GM12892 (cell line): Measurements from ENCODE around the gene RBMS3.

Experiments
- POLR2A ChIP-seq: IDR thresholded peaks from 2 replicates; pipeline ENCODE4 v1.6.1; 2011; ENCODE audit warnings: low read depth, low read length, control low read depth
- POLR2AphosphoS5 ChIP-seq: IDR thresholded peaks from 2 replicates; pipeline ENCODE4 v1.6.1; 2011; ENCODE audit warnings: low read depth, low read length, control low read depth
- TAF1 ChIP-seq: IDR thresholded peaks from 2 replicates; pipeline ENCODE4 v1.6.1; 2011; ENCODE audit warnings: low read depth, mild to moderate bottlenecking, control low read depth, low read length, borderline replicate concordance

- TF ChIP-seq POLR2A (no peak), POLR2AphosphoS5 (no peak), TAF1 (no peak)
Measured at GRCh38 chr3:29313981-29314726, 33.3 kb downstream of the RBMS3 start.
